ENCODE results near the gene SRSF4. TPM values are rescaled to one million over a fixed set of nuclear protein-coding genes. Genes with fewer than 3 reads are reported as not detected.

Gene SRSF4
- total RNA-seq, 1 donor from 2014 or later, result 67.8 TPM

DNA sequence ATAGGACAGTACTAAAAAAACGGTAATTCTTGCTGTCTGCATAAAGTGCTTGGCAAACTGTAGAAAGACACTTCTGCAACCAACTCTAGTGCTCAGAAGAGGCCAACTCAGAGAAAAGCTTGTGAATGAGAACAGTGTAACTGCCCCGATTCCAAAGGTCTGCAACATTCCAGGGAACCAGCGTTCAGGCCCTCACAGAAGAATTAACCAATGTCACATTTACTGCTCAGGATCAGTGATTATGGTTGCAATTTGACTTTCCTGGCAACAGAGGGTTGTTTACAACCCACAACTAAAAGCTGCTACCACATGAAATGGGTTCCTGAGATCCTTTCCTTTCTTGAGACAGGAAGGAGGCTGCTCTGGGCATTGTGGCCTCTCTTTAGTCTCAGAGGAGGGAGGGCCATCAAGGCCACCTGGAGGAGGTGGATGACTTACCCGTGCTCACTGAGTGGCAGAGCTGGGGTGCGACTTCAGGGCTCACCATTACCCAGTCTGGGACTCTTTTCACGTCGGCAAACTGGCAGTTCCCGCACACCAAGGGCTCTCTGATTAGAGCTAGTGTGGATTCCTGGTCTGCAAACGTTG lies 15.3 kb downstream of the SRSF4 start:
- Histone ChIP-seq H3K27me3 (no peaks in the 10 kb centered on the region), H3K4me1 (peaks cover 65% of the 10 kb centered on the region), H3K9me3 (no peaks in the 10 kb centered on the region), H3K27ac (no peak overlapping the region), H3K36me3 (peaks cover 0 to 22% of the 10 kb centered on the region in 2 donors), H3K4me3 (no peak overlapping the region)
- no peak for TF ChIP-seq POLR2AphosphoS5 (IDR thresholded peaks at IDR 0.05; ENCODE audit: insufficient read depth in 1 of 2, low read depth in 1 of 2)
- TF ChIP-seq POLR2A (IDR thresholded peaks at IDR 0.05), result no peak
- TF ChIP-seq, protein P1, sequence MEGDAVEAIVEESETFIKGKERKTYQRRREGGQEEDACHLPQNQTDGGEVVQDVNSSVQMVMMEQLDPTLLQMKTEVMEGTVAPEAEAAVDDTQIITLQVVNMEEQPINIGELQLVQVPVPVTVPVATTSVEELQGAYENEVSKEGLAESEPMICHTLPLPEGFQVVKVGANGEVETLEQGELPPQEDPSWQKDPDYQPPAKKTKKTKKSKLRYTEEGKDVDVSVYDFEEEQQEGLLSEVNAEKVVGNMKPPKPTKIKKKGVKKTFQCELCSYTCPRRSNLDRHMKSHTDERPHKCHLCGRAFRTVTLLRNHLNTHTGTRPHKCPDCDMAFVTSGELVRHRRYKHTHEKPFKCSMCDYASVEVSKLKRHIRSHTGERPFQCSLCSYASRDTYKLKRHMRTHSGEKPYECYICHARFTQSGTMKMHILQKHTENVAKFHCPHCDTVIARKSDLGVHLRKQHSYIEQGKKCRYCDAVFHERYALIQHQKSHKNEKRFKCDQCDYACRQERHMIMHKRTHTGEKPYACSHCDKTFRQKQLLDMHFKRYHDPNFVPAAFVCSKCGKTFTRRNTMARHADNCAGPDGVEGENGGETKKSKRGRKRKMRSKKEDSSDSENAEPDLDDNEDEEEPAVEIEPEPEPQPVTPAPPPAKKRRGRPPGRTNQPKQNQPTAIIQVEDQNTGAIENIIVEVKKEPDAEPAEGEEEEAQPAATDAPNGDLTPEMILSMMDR (IDR thresholded peaks at IDR 0.05), result no peak
- intact Hi-C loops (cut with DNase I), result no loop called here
- DNase-seq (ENCODE audit: extremely low spot score in 2 of 2), result no peak

DNA sequence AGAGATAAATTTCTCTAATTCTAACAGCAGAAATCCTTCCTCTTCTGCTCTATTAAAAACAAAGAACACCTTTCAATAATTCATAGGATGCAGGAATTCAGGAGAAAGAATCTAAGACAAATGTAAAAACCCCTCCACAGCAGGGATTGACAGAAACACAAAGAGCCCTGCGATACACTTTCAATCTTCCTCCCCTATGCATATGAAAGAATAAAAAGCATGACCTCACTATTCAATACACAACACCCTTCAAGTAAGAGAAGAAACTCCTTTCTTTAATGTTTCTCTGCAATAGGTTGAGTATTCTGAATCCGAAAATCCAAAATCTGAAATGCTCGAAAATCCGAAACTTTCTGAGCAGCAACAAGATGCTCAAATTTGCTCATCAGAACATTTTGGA lies 17.1 kb downstream of the SRSF4 start:
- Histone ChIP-seq H3K9me3 (no peaks in the 10 kb centered on the region), H3K36me3 (peaks cover 0 to 32% of the 10 kb centered on the region in 2 donors), H3K4me3 (no peak overlapping the region), H3K4me1 (peaks cover 61% of the 10 kb centered on the region), H3K27me3 (no peaks in the 10 kb centered on the region), H3K27ac (no peak overlapping the region)
- intact Hi-C loops (cut with DNase I), result no loop called here
- TF ChIP-seq POLR2A (IDR thresholded peaks at IDR 0.05) (no peak), POLR2AphosphoS5 (IDR thresholded peaks at IDR 0.05; ENCODE audit: insufficient read depth in 1 of 2, low read depth in 1 of 2) (no peak)
- TF ChIP-seq, protein P1 (IDR thresholded peaks at IDR 0.05), result no peak
- DNase-seq (ENCODE audit: extremely low spot score in 2 of 2), result no peak

DNA sequence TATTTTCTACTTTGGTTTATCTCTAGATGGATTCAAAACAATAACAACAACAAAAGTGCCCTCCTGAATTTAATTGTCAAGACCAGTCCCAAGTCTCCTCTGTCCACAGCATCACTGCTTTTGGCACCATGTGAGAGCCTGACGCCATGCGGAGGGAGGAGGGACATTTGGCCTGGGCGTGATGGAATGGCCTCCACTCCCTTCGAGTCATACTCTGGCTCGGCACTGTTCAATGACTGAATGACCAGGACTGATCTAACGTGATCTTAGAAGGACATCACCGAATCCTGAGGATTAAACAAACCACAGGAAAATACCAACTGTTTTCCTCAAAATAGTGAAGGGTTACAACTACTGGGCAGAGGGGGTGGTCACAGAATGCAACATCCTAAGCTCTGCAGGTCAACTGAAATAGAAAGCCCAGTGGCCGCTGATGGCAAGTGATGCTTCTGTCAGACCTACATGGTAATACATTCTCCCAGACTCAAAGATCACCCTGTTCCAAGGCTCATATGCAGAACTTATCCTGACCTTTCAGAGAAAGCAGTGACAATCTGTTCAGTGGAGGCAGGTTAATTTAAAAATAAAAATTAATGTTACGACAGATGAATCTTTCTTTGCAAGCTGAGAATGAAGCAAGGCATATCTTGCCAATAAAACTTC lies 19.1 kb downstream of the SRSF4 start:
- H3K9me3 ChIP-seq, result no peaks in the 10 kb centered on the region
- peaks cover 0 to 45% of the 10 kb centered on the region in 2 donors for H3K36me3 ChIP-seq
- H3K4me3 ChIP-seq, result no peak overlapping the region
- no peak for DNase-seq (ENCODE audit: extremely low spot score in 2 of 2)
- no peak overlapping the region for H3K27ac ChIP-seq
- TF ChIP-seq POLR2A (IDR thresholded peaks at IDR 0.05) (no peak), POLR2AphosphoS5 (IDR thresholded peaks at IDR 0.05; ENCODE audit: insufficient read depth in 1 of 2, low read depth in 1 of 2) (no peak)
- TF ChIP-seq, protein P1 (IDR thresholded peaks at IDR 0.05), result no peak
- intact Hi-C loops (cut with DNase I), result no loop called here
- H3K27me3 ChIP-seq, result no peaks in the 10 kb centered on the region
- peaks cover 48% of the 10 kb centered on the region for H3K4me1 ChIP-seq

DNA sequence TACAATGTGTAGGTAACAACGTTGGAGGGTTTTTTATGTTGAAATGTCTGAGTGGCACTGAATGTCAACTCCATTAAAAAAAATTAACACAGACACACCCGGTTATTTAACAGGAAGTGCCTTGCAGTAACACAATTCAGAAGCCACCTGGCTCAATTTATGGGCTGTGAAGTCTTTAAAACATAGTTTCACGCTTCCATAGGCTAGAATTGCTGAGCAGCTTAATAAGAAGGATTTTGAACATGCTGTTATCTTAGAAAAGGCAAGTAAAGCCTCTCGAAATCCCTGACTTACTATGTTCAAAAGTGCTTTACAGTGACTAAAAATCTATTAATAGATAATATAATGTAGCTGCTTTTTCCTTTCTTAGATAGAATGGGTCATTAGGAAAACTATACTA lies 19.7 kb downstream of the SRSF4 start:
- Histone ChIP-seq H3K36me3 (peaks cover 0 to 46% of the 10 kb centered on the region in 2 donors), H3K4me3 (no peak overlapping the region), H3K27ac (no peak overlapping the region), H3K9me3 (no peaks in the 10 kb centered on the region), H3K4me1 (peaks cover 47% of the 10 kb centered on the region), H3K27me3 (no peaks in the 10 kb centered on the region)
- no peak for TF ChIP-seq POLR2AphosphoS5 (IDR thresholded peaks at IDR 0.05; ENCODE audit: insufficient read depth in 1 of 2, low read depth in 1 of 2)
- TF ChIP-seq, protein P1 (IDR thresholded peaks at IDR 0.05), result no peak
- no peak for TF ChIP-seq POLR2A (IDR thresholded peaks at IDR 0.05)
- intact Hi-C loops (cut with DNase I), result no loop called here
- DNase-seq (ENCODE audit: extremely low spot score in 2 of 2), result no peak

DNA sequence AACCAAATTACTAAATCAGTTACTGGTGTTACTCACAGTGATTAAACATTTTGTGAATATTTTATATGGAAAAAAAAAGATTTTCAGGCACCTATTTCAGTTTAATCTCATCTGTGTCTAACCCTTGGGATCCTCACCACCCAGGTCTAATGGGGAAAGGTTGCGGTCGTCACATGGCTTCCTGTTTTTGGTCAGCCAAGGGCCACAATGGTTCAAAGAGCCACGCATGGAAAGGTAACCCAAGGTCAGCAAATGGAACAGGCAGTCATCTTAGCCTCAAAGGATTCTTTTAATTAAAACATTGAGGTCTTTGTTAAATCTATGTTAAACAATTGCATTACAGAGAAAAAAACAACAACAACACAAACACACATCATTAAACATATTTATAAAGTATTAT lies 21.9 kb downstream of the SRSF4 start:
- Histone ChIP-seq H3K4me1 (peaks cover 44% of the 10 kb centered on the region), H3K27ac (no peak overlapping the region), H3K27me3 (no peaks in the 10 kb centered on the region), H3K9me3 (no peaks in the 10 kb centered on the region), H3K4me3 (no peak overlapping the region), H3K36me3 (peaks cover 0 to 39% of the 10 kb centered on the region in 2 donors)
- intact Hi-C loops (cut with DNase I), result no loop called here
- TF ChIP-seq, protein P1 (IDR thresholded peaks at IDR 0.05), result no peak
- TF ChIP-seq POLR2A (IDR thresholded peaks at IDR 0.05), result no peak
- no peak for TF ChIP-seq POLR2AphosphoS5 (IDR thresholded peaks at IDR 0.05; ENCODE audit: insufficient read depth in 1 of 2, low read depth in 1 of 2)
- DNase-seq (ENCODE audit: extremely low spot score in 2 of 2), result no peak

Measured in vagina (tissue), 2 donors.